Measurements from ENCODE around the gene USP54. TPM values are rescaled to one million over a fixed set of nuclear protein-coding genes. Genes with fewer than 3 reads are reported as not detected.

The USP54 gene
- total RNA-seq, 1 donor from 2014 or later: 64.2 TPM

DNA sequence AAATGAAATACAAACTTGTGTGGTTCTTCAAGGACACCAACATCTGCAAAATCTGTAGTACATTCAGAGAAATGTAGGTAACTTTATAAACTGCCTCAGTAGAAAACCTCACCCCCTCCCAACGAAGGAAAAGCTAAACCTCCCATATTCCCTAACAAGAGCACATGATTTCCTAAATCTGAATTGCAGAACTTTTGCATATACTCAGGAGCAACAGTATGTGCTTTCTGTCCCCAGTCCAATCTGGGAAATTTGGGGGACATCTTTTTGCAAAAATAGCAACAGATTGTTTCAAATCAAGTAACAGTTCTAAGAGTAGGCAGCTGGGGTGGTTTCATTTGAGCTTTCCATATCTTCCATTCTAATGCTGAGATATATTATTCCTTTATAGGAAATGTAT, 142.0 kb downstream of the USP54 start:
- TF ChIP-seq, protein P1, sequence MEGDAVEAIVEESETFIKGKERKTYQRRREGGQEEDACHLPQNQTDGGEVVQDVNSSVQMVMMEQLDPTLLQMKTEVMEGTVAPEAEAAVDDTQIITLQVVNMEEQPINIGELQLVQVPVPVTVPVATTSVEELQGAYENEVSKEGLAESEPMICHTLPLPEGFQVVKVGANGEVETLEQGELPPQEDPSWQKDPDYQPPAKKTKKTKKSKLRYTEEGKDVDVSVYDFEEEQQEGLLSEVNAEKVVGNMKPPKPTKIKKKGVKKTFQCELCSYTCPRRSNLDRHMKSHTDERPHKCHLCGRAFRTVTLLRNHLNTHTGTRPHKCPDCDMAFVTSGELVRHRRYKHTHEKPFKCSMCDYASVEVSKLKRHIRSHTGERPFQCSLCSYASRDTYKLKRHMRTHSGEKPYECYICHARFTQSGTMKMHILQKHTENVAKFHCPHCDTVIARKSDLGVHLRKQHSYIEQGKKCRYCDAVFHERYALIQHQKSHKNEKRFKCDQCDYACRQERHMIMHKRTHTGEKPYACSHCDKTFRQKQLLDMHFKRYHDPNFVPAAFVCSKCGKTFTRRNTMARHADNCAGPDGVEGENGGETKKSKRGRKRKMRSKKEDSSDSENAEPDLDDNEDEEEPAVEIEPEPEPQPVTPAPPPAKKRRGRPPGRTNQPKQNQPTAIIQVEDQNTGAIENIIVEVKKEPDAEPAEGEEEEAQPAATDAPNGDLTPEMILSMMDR (IDR thresholded peaks at IDR 0.05; ENCODE audit: insufficient read depth, low read length, poor library complexity, severe bottlenecking): no peak
- H3K27me3 ChIP-seq (ENCODE audit: control insufficient read depth, insufficient read depth, low read length): no peaks in the 10 kb centered on the region
- H3K4me3 ChIP-seq (ENCODE audit: low read depth, low read length): no peak overlapping the region
- no peaks in the 10 kb centered on the region for H3K36me3 ChIP-seq (ENCODE audit: control insufficient read depth, insufficient read depth, low read length)
- no peak for DNase-seq (ENCODE audit: low read depth)

DNA sequence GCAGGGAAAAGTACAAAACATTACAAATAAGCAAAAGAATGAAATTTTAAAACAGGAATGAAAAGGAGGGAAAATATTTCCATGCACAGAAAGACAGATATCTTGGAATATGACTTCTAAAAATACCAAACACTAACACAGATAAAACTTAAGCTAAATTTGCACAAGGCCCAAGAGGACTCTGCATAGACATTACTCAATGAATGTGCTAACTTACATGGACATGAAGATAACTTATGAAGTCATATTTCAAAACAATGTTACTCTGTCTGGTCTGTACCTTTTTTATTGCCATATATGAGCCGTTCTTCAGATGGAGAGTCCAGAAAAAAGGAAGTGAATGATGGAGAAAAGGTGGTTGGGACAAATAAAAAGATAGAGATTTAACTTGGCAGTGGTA, 142.8 kb downstream of the USP54 start:
- TF ChIP-seq, protein P1 (IDR thresholded peaks at IDR 0.05; ENCODE audit: insufficient read depth, low read length, poor library complexity, severe bottlenecking): no peak
- H3K27me3 ChIP-seq (ENCODE audit: control insufficient read depth, insufficient read depth, low read length): no peaks in the 10 kb centered on the region
- no peak for DNase-seq (ENCODE audit: low read depth)
- H3K36me3 ChIP-seq (ENCODE audit: control insufficient read depth, insufficient read depth, low read length): no peaks in the 10 kb centered on the region
- H3K4me3 ChIP-seq (ENCODE audit: low read depth, low read length): no peak overlapping the region

Other genes starting within 250 kb of the USP54 start
- gene CFAP70, start 232.5 kb downstream of the USP54 start, total RNA-seq: 1.2 and 2.6 TPM in 2 replicates
- gene ANXA7, start 177.3 kb downstream of the USP54 start, total RNA-seq: 109 and 112 TPM in 2 replicates
- gene MSS51, start 157.8 kb downstream of the USP54 start, total RNA-seq: 0.54 and 0.55 TPM in 2 replicates
- gene PPP3CB, start 95.3 kb downstream of the USP54 start, total RNA-seq: 18.7 and 21.9 TPM in 2 replicates
- gene MYOZ1, start 50.1 kb upstream of the USP54 start, total RNA-seq: 0.55 and 0.92 TPM in 2 replicates
- not detected in 2 replicates for gene SYNPO2L, start 64.7 kb upstream of the USP54 start, total RNA-seq
- 2.6 and 2.9 TPM in 2 replicates for gene AGAP5, start 106.8 kb upstream of the USP54 start, total RNA-seq
- gene SEC24C, start 153.0 kb upstream of the USP54 start, total RNA-seq: 61.0 and 70.9 TPM in 2 replicates
- 41.8 and 46.8 TPM in 2 replicates for gene CHCHD1, start 190.7 kb upstream of the USP54 start, total RNA-seq
- 66.7 and 90.8 TPM in 2 replicates for gene ZSWIM8, start 194.3 kb upstream of the USP54 start, total RNA-seq
- 30.1 and 35.5 TPM in 2 replicates for gene NDST2, start 220.3 kb upstream of the USP54 start, total RNA-seq